ENCODE measurements around the gene EXT2. TPM values are rescaled to one million over a fixed set of nuclear protein-coding genes. Genes with fewer than 3 reads are reported as not detected.

Gene EXT2
- total RNA-seq, 1 experiment from 2014 or later: 42.8 TPM

GRCh38 chr11:44269369-44270351 is 174.2 kb downstream of the EXT2 start:
- H3K27me3 ChIP-seq (ENCODE audit: insufficient read depth, low read length): no peaks in the 10 kb centered on the region
- POLR2A ChIA-PET: no interaction called here
- no peaks in the 10 kb centered on the region for H3K9me3 ChIP-seq (ENCODE audit: control insufficient read depth in 1 of 2, insufficient read depth in 1 of 2, low read depth in 1 of 2, low read length in 2 of 2)
- H3K9ac ChIP-seq (ENCODE audit: low read length): no peak overlapping the region
- no peaks in the 10 kb centered on the region for H3K9me2 ChIP-seq (ENCODE audit: insufficient read depth)
- H2AFZ ChIP-seq (ENCODE audit: low read depth, low read length, poor library complexity, severe bottlenecking): no peak overlapping the region
- H3K4me2 ChIP-seq (ENCODE audit: low read length): no peak overlapping the region
- RAD21 ChIA-PET (ENCODE audit: low non-redundant PET in 1 of 2, low total read pairs in 2 of 2, uncharacterized antibody in 2 of 2, unreplicated experiment in 2 of 2): no interaction called here
- TF ChIP-seq, protein P1, sequence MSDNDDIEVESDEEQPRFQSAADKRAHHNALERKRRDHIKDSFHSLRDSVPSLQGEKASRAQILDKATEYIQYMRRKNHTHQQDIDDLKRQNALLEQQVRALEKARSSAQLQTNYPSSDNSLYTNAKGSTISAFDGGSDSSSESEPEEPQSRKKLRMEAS (IDR thresholded peaks at IDR 0.05): no peak
- TF ChIP-seq YY1 (IDR thresholded peaks at IDR 0.05; ENCODE audit: extremely low read depth, insufficient replicate concordance, low read depth, low read length) (no peak), EZH2 (IDR thresholded peaks at IDR 0.05) (no peak), ELF1 (IDR thresholded peaks at IDR 0.05; ENCODE audit: borderline replicate concordance, low read depth) (no peak), TCF7L2 (IDR thresholded peaks at IDR 0.05; ENCODE audit: borderline replicate concordance, extremely low read depth, insufficient read depth, insufficient read length) (no peak), POLR2AphosphoS5 (IDR thresholded peaks at IDR 0.05; ENCODE audit: low read depth, low read length) (no peak), CBX3 (IDR thresholded peaks at IDR 0.05; ENCODE audit: low read depth) (no peak), FOSL1 (IDR thresholded peaks at IDR 0.05; ENCODE audit: low read depth) (no peak), POLR2A (IDR thresholded peaks at IDR 0.05; ENCODE audit: borderline replicate concordance, extremely low read depth, insufficient read depth, insufficient read length) (no peak), SIN3A (IDR thresholded peaks at IDR 0.05; ENCODE audit: low read depth) (no peak), EGR1 (IDR thresholded peaks at IDR 0.05; ENCODE audit: low read depth) (no peak), ZNF274 (IDR thresholded peaks at IDR 0.05; ENCODE audit: low read depth, low read length) (no peak), EZH2phosphoT487 (IDR thresholded peaks at IDR 0.05; ENCODE audit: borderline replicate concordance) (no peak), ZFX (IDR thresholded peaks at IDR 0.05) (no peak)
- TF ChIP-seq, protein P2, sequence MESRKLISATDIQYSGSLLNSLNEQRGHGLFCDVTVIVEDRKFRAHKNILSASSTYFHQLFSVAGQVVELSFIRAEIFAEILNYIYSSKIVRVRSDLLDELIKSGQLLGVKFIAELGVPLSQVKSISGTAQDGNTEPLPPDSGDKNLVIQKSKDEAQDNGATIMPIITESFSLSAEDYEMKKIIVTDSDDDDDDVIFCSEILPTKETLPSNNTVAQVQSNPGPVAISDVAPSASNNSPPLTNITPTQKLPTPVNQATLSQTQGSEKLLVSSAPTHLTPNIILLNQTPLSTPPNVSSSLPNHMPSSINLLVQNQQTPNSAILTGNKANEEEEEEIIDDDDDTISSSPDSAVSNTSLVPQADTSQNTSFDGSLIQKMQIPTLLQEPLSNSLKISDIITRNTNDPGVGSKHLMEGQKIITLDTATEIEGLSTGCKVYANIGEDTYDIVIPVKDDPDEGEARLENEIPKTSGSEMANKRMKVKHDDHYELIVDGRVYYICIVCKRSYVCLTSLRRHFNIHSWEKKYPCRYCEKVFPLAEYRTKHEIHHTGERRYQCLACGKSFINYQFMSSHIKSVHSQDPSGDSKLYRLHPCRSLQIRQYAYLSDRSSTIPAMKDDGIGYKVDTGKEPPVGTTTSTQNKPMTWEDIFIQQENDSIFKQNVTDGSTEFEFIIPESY (IDR thresholded peaks at IDR 0.05; ENCODE audit: extremely low read depth, insufficient replicate concordance, low read length): no peak
- TF ChIP-seq, protein P3, sequence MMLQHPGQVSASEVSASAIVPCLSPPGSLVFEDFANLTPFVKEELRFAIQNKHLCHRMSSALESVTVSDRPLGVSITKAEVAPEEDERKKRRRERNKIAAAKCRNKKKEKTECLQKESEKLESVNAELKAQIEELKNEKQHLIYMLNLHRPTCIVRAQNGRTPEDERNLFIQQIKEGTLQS (IDR thresholded peaks at IDR 0.05): no peak
- TF ChIP-seq, protein P4, sequence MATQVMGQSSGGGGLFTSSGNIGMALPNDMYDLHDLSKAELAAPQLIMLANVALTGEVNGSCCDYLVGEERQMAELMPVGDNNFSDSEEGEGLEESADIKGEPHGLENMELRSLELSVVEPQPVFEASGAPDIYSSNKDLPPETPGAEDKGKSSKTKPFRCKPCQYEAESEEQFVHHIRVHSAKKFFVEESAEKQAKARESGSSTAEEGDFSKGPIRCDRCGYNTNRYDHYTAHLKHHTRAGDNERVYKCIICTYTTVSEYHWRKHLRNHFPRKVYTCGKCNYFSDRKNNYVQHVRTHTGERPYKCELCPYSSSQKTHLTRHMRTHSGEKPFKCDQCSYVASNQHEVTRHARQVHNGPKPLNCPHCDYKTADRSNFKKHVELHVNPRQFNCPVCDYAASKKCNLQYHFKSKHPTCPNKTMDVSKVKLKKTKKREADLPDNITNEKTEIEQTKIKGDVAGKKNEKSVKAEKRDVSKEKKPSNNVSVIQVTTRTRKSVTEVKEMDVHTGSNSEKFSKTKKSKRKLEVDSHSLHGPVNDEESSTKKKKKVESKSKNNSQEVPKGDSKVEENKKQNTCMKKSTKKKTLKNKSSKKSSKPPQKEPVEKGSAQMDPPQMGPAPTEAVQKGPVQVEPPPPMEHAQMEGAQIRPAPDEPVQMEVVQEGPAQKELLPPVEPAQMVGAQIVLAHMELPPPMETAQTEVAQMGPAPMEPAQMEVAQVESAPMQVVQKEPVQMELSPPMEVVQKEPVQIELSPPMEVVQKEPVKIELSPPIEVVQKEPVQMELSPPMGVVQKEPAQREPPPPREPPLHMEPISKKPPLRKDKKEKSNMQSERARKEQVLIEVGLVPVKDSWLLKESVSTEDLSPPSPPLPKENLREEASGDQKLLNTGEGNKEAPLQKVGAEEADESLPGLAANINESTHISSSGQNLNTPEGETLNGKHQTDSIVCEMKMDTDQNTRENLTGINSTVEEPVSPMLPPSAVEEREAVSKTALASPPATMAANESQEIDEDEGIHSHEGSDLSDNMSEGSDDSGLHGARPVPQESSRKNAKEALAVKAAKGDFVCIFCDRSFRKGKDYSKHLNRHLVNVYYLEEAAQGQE (IDR thresholded peaks at IDR 0.05; ENCODE audit: low read depth): no peak
- H3K79me2 ChIP-seq (ENCODE audit: insufficient read depth, low read length): no peaks in the 10 kb centered on the region
- DNase-seq (ENCODE audit: low read depth, low spot score): no peak
- no peaks in the 10 kb centered on the region for H4K20me1 ChIP-seq (ENCODE audit: insufficient read depth)
- BruUV-seq (replicated peaks): no TSS peak
- CTCF ChIA-PET: no interaction called here
- ATAC-seq: no peak
- H3K4me3 ChIP-seq (replicated peaks in 1 of 2; ENCODE audit: low read depth in 1 of 2, low read length in 2 of 2): no peak overlapping the region
- no peaks in the 10 kb centered on the region for H3K36me3 ChIP-seq (ENCODE audit: control insufficient read depth in 1 of 2, insufficient read depth in 2 of 2, low read length in 2 of 2)
- no peaks in the 10 kb centered on the region for H3K4me1 ChIP-seq (ENCODE audit: control insufficient read depth in 1 of 2, insufficient read depth in 2 of 2, low read length in 2 of 2)
- no peak overlapping the region for H3K27ac ChIP-seq (ENCODE audit: low read depth, low read length)
- intact Hi-C loops (cut with micrococcal nuclease): no loop called here
